Measurements from ENCODE around the gene SORCS1. TPM values are rescaled to one million over a fixed set of nuclear protein-coding genes. Genes with fewer than 3 reads are reported as not detected.

Gene SORCS1
- total RNA-seq, 2 experiments from 2014 or later: not detected

DNA sequence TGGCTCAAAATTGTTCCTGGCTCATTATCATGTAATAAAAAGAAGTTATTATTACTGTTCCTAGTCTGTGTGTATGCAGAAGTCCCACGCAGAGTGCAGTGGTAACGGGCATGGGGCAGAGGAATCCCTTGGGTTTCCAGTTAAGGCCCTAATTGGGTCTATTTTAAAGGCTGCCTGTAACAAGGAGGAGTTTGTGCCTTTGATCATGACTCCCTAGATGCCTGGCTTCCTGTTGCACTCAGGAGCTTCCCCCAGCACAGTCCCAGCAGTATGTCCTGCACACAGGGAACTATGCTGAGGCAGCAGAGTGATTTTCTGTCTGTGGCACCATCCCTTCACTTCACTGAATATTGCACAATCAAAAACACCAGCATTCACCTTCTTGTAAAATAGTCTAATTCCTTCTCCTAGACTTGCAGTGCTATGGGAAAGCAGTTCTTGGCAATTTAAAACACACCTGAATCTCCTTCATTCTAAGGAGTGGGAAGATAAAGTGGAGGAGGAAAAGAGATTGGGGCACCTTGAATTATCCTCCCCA lies 22.9 kb downstream of the SORCS1 start:
- Mint-ChIP-seq H3K27ac (no peak overlapping the region), H3K36me3 (ENCODE audit: low read depth) (no peaks in the 10 kb centered on the region), H3K9me3 (peaks cover 5% of the 10 kb centered on the region), H3K27me3 (no peaks in the 10 kb centered on the region), H3K4me3 (no peak overlapping the region), H3K4me1 (ENCODE audit: low read depth) (no peaks in the 10 kb centered on the region)
- TF ChIP-seq, protein P1, sequence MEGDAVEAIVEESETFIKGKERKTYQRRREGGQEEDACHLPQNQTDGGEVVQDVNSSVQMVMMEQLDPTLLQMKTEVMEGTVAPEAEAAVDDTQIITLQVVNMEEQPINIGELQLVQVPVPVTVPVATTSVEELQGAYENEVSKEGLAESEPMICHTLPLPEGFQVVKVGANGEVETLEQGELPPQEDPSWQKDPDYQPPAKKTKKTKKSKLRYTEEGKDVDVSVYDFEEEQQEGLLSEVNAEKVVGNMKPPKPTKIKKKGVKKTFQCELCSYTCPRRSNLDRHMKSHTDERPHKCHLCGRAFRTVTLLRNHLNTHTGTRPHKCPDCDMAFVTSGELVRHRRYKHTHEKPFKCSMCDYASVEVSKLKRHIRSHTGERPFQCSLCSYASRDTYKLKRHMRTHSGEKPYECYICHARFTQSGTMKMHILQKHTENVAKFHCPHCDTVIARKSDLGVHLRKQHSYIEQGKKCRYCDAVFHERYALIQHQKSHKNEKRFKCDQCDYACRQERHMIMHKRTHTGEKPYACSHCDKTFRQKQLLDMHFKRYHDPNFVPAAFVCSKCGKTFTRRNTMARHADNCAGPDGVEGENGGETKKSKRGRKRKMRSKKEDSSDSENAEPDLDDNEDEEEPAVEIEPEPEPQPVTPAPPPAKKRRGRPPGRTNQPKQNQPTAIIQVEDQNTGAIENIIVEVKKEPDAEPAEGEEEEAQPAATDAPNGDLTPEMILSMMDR (IDR thresholded peaks at IDR 0.05): no peak
- ATAC-seq (ENCODE audit: poor library complexity) (no peak), DNase-seq (no peak)
- intact Hi-C loops (cut with DNase I, micrococcal nuclease): no loop called here
- H3K9me3 ChIP-seq (ENCODE audit: control insufficient read depth in 1 of 2, insufficient read depth in 1 of 2, low read length in 2 of 2): peaks cover 0 to 10% of the 10 kb centered on the region in 2 experiments
- CTCF ChIA-PET: no interaction called here
- H3K27ac ChIP-seq (ENCODE audit: low read depth in 1 of 2, low read length in 2 of 2): no peak overlapping the region
- no peaks in the 10 kb centered on the region for H3K36me3 ChIP-seq (ENCODE audit: insufficient read depth, low read length)
- H3K27me3 ChIP-seq (ENCODE audit: control insufficient read depth in 1 of 2, insufficient read depth in 2 of 2, low read length in 2 of 2): no peaks in the 10 kb centered on the region
- no peaks in the 10 kb centered on the region for H3K4me1 ChIP-seq (ENCODE audit: insufficient read depth, low read length)
- H3K4me3 ChIP-seq (ENCODE audit: low read length): no peak overlapping the region
- POLR2A ChIA-PET: no interaction called here

DNA sequence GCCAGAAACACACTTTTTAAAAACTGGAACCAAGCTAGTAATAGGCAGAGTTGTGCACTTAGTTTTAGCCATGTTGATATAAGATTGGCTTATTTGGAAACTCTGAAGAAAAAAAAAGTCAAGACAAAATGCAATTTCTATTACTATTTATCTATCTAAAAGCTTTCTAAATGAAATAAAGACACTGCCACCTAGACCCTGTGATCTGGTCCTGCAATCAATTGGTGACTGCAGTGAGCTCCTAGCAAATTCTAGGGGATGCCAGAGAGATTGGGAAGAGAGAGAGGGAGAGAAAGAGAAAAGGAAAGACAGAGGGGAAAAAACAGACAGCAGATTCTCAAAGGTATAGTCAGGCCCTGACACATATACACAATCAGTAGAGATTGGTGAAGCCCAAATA lies 25.3 kb downstream of the SORCS1 start:
- no peaks in the 10 kb centered on the region for H3K4me1 ChIP-seq (ENCODE audit: insufficient read depth, low read length)
- no peak overlapping the region for H3K27ac ChIP-seq (ENCODE audit: low read depth in 1 of 2, low read length in 2 of 2)
- H3K27ac Mint-ChIP-seq: no peak overlapping the region
- no peak overlapping the region for H3K4me3 Mint-ChIP-seq
- H3K27me3 ChIP-seq (ENCODE audit: control insufficient read depth in 1 of 2, insufficient read depth in 2 of 2, low read length in 2 of 2): no peaks in the 10 kb centered on the region
- H3K4me3 ChIP-seq (ENCODE audit: low read length): no peak overlapping the region
- peaks cover 3% of the 10 kb centered on the region for H3K9me3 Mint-ChIP-seq
- TF ChIP-seq, protein P1 (IDR thresholded peaks at IDR 0.05): no peak
- intact Hi-C loops (cut with DNase I, micrococcal nuclease): no loop called here
- peaks cover 0 to 13% of the 10 kb centered on the region in 2 experiments for H3K9me3 ChIP-seq (ENCODE audit: control insufficient read depth in 1 of 2, insufficient read depth in 1 of 2, low read length in 2 of 2)
- no peak for DNase-seq
- H3K36me3 ChIP-seq (ENCODE audit: insufficient read depth, low read length): no peaks in the 10 kb centered on the region
- ChIA-PET CTCF (no interaction called here), POLR2A (no interaction called here)
- H3K36me3 Mint-ChIP-seq (ENCODE audit: low read depth): no peaks in the 10 kb centered on the region
- ATAC-seq (ENCODE audit: poor library complexity): no peak
- H3K27me3 Mint-ChIP-seq: no peaks in the 10 kb centered on the region
- no peaks in the 10 kb centered on the region for H3K4me1 Mint-ChIP-seq (ENCODE audit: low read depth)

DNA sequence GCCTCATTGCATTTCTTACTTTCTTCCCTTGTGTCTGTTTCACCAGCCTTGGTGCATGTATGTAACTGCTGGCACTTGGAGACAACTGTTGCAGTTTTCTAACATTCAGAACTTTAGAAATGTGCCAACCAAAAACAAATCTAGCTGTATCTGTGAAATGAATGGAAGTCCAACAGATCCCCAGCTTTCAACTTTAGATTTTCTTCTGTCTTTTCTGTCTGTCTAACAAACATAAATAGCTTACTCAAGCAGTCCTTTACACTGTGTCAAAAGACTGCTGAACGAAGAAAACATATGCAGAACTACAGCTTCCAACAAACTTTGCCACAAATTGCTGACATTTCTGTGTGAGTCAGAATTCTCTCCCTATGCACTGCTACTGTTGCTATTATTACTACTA lies 30.9 kb downstream of the SORCS1 start:
- Mint-ChIP-seq H3K27ac (no peak overlapping the region), H3K27me3 (no peaks in the 10 kb centered on the region), H3K9me3 (no peaks in the 10 kb centered on the region), H3K4me3 (no peak overlapping the region), H3K4me1 (ENCODE audit: low read depth) (no peaks in the 10 kb centered on the region), H3K36me3 (ENCODE audit: low read depth) (no peaks in the 10 kb centered on the region)
- no peak overlapping the region for H3K27ac ChIP-seq (ENCODE audit: low read depth in 1 of 2, low read length in 2 of 2)
- H3K27me3 ChIP-seq (ENCODE audit: control insufficient read depth in 1 of 2, insufficient read depth in 2 of 2, low read length in 2 of 2): no peaks in the 10 kb centered on the region
- TF ChIP-seq, protein P1 (IDR thresholded peaks at IDR 0.05): no peak
- no peaks in the 10 kb centered on the region for H3K36me3 ChIP-seq (ENCODE audit: insufficient read depth, low read length)
- CTCF ChIA-PET: no interaction called here
- H3K4me3 ChIP-seq (ENCODE audit: low read length): no peak overlapping the region
- ATAC-seq (ENCODE audit: poor library complexity) (no peak), DNase-seq (no peak)
- POLR2A ChIA-PET: no interaction called here
- H3K4me1 ChIP-seq (ENCODE audit: insufficient read depth, low read length): no peaks in the 10 kb centered on the region
- intact Hi-C loops (cut with DNase I, micrococcal nuclease): no loop called here
- peaks cover 0 to 11% of the 10 kb centered on the region in 2 experiments for H3K9me3 ChIP-seq (ENCODE audit: control insufficient read depth in 1 of 2, insufficient read depth in 1 of 2, low read length in 2 of 2)

Measured in CD4-positive, alpha-beta T cell (primary cell).